Measurements from ENCODE around the gene GPR62. TPM values are rescaled to one million over a fixed set of nuclear protein-coding genes. Genes with fewer than 3 reads are reported as not detected.

GPR62 gene
- total RNA-seq, 3 donors from 2014 or later (not counting 1 experiment from before 2014, with no cell fraction given) = not detected

DNA sequence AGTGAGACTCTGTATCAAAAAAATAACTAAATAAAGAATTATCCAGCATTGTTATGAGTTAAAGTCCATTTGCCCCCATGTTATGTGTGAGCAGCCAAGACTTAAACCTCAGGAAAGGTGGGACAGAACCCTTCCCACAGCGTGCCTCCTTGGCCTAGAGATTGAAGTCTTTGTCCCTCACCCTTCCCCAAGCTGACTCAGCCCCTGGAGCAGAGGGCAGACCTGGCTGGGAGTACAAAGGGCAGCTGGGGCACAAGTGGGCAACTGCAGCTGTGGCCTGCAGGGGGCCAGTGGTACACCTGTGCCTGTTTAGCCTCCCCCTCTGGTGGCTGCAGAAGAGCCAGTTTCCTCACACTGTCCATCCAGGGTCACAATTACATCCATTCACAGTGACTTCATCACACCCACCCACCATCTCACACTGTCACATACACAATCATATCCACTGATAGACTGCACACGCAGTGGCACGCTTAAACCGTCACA lies 27.2 kb downstream of the GPR62 start:
- Mint-ChIP-seq H3K4me1 (peaks cover 14 to 30% of the 10 kb centered on the region in 2 donors), H3K4me3 (peak overlapping the region; percentile 92), H3K27ac (peak overlapping the region; percentile 88 to 98), H3K27me3 (ENCODE audit: low read depth in 2 of 2) (no peaks in the 10 kb centered on the region), H3K36me3 (no peaks in the 10 kb centered on the region), H3K9me3 (no peaks in the 10 kb centered on the region)
- DNase-seq (peak; percentile 35 to 62), ATAC-seq (peak; percentile 27 to 55 (median 34))
- peak overlapping the region; percentile 64 for H3K4me3 ChIP-seq (ENCODE audit: low read length)
- WGBS (ENCODE audit: insufficient coverage) = 5% methylated on average over 4 of the region's 4 CpGs
- H3K4me1 ChIP-seq (ENCODE audit: control insufficient read depth, insufficient read depth, low read length) = peaks cover 35% of the 10 kb centered on the region
- H3K27ac ChIP-seq (ENCODE audit: low read length) = peak overlapping the region; percentile 78
- no peaks in the 10 kb centered on the region for H3K9me3 ChIP-seq (ENCODE audit: control insufficient read depth, insufficient read depth, low read length)
- TF ChIP-seq, protein P1, sequence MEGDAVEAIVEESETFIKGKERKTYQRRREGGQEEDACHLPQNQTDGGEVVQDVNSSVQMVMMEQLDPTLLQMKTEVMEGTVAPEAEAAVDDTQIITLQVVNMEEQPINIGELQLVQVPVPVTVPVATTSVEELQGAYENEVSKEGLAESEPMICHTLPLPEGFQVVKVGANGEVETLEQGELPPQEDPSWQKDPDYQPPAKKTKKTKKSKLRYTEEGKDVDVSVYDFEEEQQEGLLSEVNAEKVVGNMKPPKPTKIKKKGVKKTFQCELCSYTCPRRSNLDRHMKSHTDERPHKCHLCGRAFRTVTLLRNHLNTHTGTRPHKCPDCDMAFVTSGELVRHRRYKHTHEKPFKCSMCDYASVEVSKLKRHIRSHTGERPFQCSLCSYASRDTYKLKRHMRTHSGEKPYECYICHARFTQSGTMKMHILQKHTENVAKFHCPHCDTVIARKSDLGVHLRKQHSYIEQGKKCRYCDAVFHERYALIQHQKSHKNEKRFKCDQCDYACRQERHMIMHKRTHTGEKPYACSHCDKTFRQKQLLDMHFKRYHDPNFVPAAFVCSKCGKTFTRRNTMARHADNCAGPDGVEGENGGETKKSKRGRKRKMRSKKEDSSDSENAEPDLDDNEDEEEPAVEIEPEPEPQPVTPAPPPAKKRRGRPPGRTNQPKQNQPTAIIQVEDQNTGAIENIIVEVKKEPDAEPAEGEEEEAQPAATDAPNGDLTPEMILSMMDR (IDR thresholded peaks at IDR 0.05) = peak; percentile 58
- intact Hi-C loops (cut with micrococcal nuclease) = loop anchor here (1.0 kb wide), 1 partner anchor 8 kb away; the partner anchor contains the start of gene ABHD14B
- H3K36me3 ChIP-seq (ENCODE audit: control insufficient read depth, insufficient read depth, low read length) = peaks cover 2% of the 10 kb centered on the region
- H3K27me3 ChIP-seq (ENCODE audit: control insufficient read depth, insufficient read depth, low read length) = no peaks in the 10 kb centered on the region

DNA sequence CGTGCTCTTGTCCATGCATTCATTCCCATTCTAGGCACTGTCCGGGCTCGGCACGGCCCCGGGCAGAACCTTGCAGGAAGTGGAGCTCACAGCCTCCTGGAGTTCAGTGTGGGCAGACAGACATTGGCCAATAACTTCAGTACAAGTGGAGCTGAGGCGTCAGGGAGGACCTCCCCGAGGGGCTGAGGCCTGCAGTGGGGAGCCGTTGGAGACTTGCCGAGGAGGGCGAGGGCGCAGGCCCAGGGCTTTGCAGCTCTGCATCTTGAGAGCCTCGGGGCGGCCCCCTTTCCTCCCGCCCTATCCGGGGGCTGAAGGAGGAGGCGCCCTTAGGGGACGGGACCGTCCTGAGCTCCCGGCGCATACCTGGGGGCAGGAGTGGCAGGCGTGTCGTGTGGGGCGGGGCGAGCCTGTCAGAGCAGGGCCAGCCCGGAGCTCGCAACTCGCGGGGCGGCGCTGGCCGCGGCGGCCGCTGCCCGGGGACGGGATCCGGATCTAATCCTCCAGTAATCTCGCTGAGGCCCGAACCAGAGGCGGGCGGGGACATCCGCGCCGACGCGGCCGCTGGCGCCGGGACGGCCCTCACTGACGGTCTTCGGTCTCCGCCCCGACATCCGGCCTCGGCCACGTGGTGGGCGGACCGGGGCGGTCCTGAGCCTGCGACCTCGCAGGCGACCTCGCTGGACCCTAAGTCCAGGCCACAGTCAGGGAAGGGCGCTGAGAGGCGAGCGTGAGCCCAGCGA lies 27.8 kb downstream of the GPR62 start, which contains the start of gene ACY1:
ACY1 (plus strand) TSS at position 698 of the 740 bp plus-strand sequence. CDS start 530 bp downstream, outside the sequence.
- peak; percentile 63 to 77 for DNase-seq

DNA sequence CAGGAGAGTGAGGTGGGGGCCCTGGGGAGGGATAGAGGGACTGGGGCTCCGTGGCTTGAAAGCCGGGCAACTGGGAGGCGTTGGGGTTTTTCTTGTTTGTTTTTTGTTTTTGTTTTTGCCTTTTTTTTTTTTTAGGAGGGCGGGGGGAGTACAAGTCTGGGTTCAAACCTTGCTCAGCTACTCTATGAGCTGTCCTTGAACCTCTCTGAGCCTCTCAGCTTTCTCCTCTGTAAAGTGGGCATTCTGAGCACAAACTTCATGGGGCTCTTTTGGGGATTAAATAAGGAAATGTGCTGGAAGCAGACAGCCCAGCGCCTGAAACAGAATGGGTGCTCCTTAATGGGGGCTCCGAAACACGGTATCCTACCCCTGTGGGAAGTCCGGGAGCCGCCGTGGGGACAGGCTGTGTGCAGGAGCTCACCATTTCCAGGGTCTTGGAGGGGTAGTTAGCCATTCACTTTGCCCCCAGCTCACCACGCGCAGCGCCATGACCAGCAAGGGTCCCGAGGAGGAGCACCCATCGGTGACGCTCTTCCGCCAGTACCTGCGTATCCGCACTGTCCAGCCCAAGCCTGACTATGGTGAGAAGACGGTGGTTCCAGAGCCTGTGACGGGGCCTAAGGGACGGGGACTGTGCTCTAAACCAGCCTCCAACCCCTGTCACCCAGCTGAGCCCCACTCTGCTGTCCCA lies 28.5 kb downstream of the GPR62 start:
- Mint-ChIP-seq H3K27ac (peak overlapping the region; percentile 88 to 98), H3K27me3 (ENCODE audit: low read depth in 2 of 2) (no peaks in the 10 kb centered on the region), H3K36me3 (no peaks in the 10 kb centered on the region), H3K4me3 (peak overlapping the region; percentile 92), H3K9me3 (no peaks in the 10 kb centered on the region), H3K4me1 (peaks cover 14 to 33% of the 10 kb centered on the region in 2 donors)
- DNase-seq = no peak
- Histone ChIP-seq H3K36me3 (ENCODE audit: control insufficient read depth, insufficient read depth, low read length) (peaks cover 2% of the 10 kb centered on the region), H3K4me1 (ENCODE audit: control insufficient read depth, insufficient read depth, low read length) (peaks cover 29% of the 10 kb centered on the region), H3K27ac (ENCODE audit: low read length) (peak overlapping the region; percentile 78), H3K4me3 (ENCODE audit: low read length) (peak overlapping the region; percentile 64), H3K27me3 (ENCODE audit: control insufficient read depth, insufficient read depth, low read length) (no peaks in the 10 kb centered on the region), H3K9me3 (ENCODE audit: control insufficient read depth, insufficient read depth, low read length) (no peaks in the 10 kb centered on the region)
- TF ChIP-seq, protein P1 (IDR thresholded peaks at IDR 0.05) = no peak
- 81% methylated on average over 21 of the region's 22 CpGs for WGBS (ENCODE audit: insufficient coverage)
- intact Hi-C loops (cut with micrococcal nuclease) = no loop called here
- ATAC-seq = no peak

More for the DNA sequence above, 27.8 kb downstream of the GPR62 start, which contains the start of gene ACY1:
- Mint-ChIP-seq H3K4me3 (peak within 1 kb of the TSS; percentile 92), H3K36me3 (no peaks in the 10 kb centered on the region), H3K9me3 (no peaks in the 10 kb centered on the region), H3K27ac (peak within 1 kb of the TSS; percentile 88 to 98), H3K27me3 (ENCODE audit: low read depth in 2 of 2) (no peaks in the 10 kb centered on the region), H3K4me1 (peaks cover 14 to 28% of the 10 kb centered on the region in 2 donors)
- TF ChIP-seq, protein P1 (IDR thresholded peaks at IDR 0.05) = no peak
- WGBS (ENCODE audit: insufficient coverage) = under 1% methylated on average over 68 of the region's 68 CpGs
- Histone ChIP-seq H3K9me3 (ENCODE audit: control insufficient read depth, insufficient read depth, low read length) (no peaks in the 10 kb centered on the region), H3K4me1 (ENCODE audit: control insufficient read depth, insufficient read depth, low read length) (peaks cover 29% of the 10 kb centered on the region), H3K27me3 (ENCODE audit: control insufficient read depth, insufficient read depth, low read length) (no peaks in the 10 kb centered on the region), H3K4me3 (ENCODE audit: low read length) (peak within 1 kb of the TSS; percentile 64), H3K36me3 (ENCODE audit: control insufficient read depth, insufficient read depth, low read length) (peaks cover 2% of the 10 kb centered on the region), H3K27ac (ENCODE audit: low read length) (peak within 1 kb of the TSS; percentile 78)
- intact Hi-C loops (cut with micrococcal nuclease) = loop anchor here (1.0 kb wide), 1 partner anchor 9 kb away; the partner anchor contains the start of gene ABHD14B
- peak; percentile 76 to 85 (median 84) for ATAC-seq
